GM12878 (cell line): Measurements from ENCODE around the gene VWA7.

ENCODE experiments used
- ATF2 ChIP-seq: IDR thresholded peaks from 2 replicates; pipeline ENCODE4 v1.6.1; 2012; ENCODE audit warnings: low read length, inconsistent platforms
- CREM ChIP-seq: IDR thresholded peaks from 2 replicates; pipeline ENCODE4 v1.6.1; 2014; ENCODE audit warnings: antibody characterized with exemption, low read depth
- CTCF ChIP-seq, 3 experiments: IDR thresholded peaks in 2 of 3; conservative IDR thresholded peaks in 1 of 3; 2 replicates each; pipeline ENCODE4 v1.5.1; 2011; ENCODE audit warnings: low read depth in 3 of 3, low read length in 3 of 3, mild to moderate bottlenecking in 3 of 3, control low read depth in 2 of 3, moderate library complexity in 2 of 3, inconsistent platforms in 1 of 3, mixed read lengths in 1 of 3; ENCODE audit not compliant: control insufficient read depth in 2 of 3, insufficient read depth in 1 of 3; ENCODE audit errors: extremely low read depth in 1 of 3
- DPF2 ChIP-seq: fragments of 450-650 bp; IDR thresholded peaks from 2 replicates; pipeline ENCODE4 v1.6.1; 2017; ENCODE audit warnings: mild to moderate bottlenecking
- EZH2 ChIP-seq: IDR thresholded peaks from 2 replicates; pipeline ENCODE4 v1.6.1; 2012; ENCODE audit warnings: low read depth, mild to moderate bottlenecking, control low read depth, inconsistent platforms, low read length, borderline replicate concordance; ENCODE audit not compliant: control insufficient read depth
- HDGF ChIP-seq: fragments of 450-650 bp; IDR thresholded peaks from 2 replicates; pipeline ENCODE4 v1.6.1; 2016; ENCODE audit warnings: antibody characterized with exemption
- IRF4 ChIP-seq: IDR thresholded peaks from 2 replicates; pipeline ENCODE4 v1.6.1; 2011; ENCODE audit warnings: low read depth, low read length
- PML ChIP-seq: IDR thresholded peaks from 2 replicates; pipeline ENCODE4 v1.6.1; 2012; ENCODE audit warnings: low read length, inconsistent platforms
- POLR2A ChIP-seq: IDR thresholded peaks from 2 replicates; pipeline ENCODE4 v1.6.1; 2011; ENCODE audit warnings: low read depth, mild to moderate bottlenecking, low read length
- POLR2AphosphoS5 ChIP-seq: IDR thresholded peaks from 2 replicates; pipeline ENCODE4 v1.6.1; 2011; ENCODE audit warnings: mild to moderate bottlenecking, low read length, inconsistent platforms
- SIN3A ChIP-seq: IDR thresholded peaks from 2 replicates; pipeline ENCODE4 v1.6.1; 2012; ENCODE audit warnings: low read depth, low read length, improper control_type of control experiment
- YY1 ChIP-seq: IDR thresholded peaks from 2 replicates; pipeline ENCODE4 v1.6.1; 2011; ENCODE audit warnings: low read depth, mild to moderate bottlenecking, low read length
- ZNF24 ChIP-seq: fragments of 450-650 bp; IDR thresholded peaks from 2 replicates; pipeline ENCODE4 v1.6.1; 2017; ENCODE audit warnings: antibody characterized with exemption, mild to moderate bottlenecking

- no peak for TF ChIP-seq SIN3A
- no peak for TF ChIP-seq YY1
- TF ChIP-seq CTCF (IDR thresholded peaks at IDR 0.05 in 2 of 3, conservative IDR thresholded peaks at IDR 0.05 in 1 of 3; ENCODE audit: control insufficient read depth in 2 of 3, extremely low read depth in 1 of 3, insufficient read depth in 1 of 3, low read depth in 3 of 3, low read length in 3 of 3): peak in 1 of 3 experiments; percentile 91; a peak in 3 of 6 replicates
- no peak for TF ChIP-seq CREM
- no peak for TF ChIP-seq ATF2
- no peak for TF ChIP-seq DPF2
- TF ChIP-seq IRF4: no peak
- TF ChIP-seq ZNF24: no peak
- no peak for TF ChIP-seq HDGF
- peak; percentile 38; the same call in 1 of the 2 replicates for TF ChIP-seq POLR2A
- no peak for TF ChIP-seq POLR2AphosphoS5
- no peak for TF ChIP-seq EZH2
- TF ChIP-seq PML: no peak
Measured at GRCh38 chr6:31728767-31729514, 48.2 kb downstream of the VWA7 start, which contains the start of gene DDAH2.
